Smooth muscle cell (in vitro differentiated cells): ENCODE results near the gene SCN8A. TPM values are rescaled to one million over a fixed set of nuclear protein-coding genes. Genes with fewer than 3 reads are reported as not detected.

ENCODE experiments used
- DNase-seq: peaks from one replicate; lab custom pipeline; 2025; ENCODE audit not compliant: unreplicated experiment; lab: John Stamatoyannopoulos, UW
- H2AFZ ChIP-seq: fragments of 200-600 bp; sonication (generic); 2 replicates; pipeline ENCODE4 v1.6.0; 2016; ENCODE audit warnings: antibody characterized with exemption, low read depth, mild to moderate bottlenecking
- H3F3A ChIP-seq: fragments of 200-600 bp; sonication (generic); 2 replicates; pipeline ENCODE4 v1.6.0; 2017; ENCODE audit warnings: antibody characterized with exemption, low read depth
- H3K27ac ChIP-seq: fragments of 200-600 bp; sonication (generic); 2 replicates; pipeline ENCODE4 v1.5.1; 2016; ENCODE audit warnings: low read depth, mild to moderate bottlenecking
- H3K27me3 ChIP-seq: fragments of 200-600 bp; sonication (generic); 2 replicates; pipeline ENCODE4 v1.6.1; 2016; ENCODE audit warnings: low read depth, mild to moderate bottlenecking
- H3K36me3 ChIP-seq: fragments of 200-600 bp; sonication (generic); 2 replicates; pipeline ENCODE4 v1.5.1; 2016; ENCODE audit warnings: low read depth
- H3K4me1 ChIP-seq: fragments of 200-600 bp; sonication (generic); 2 replicates; pipeline ENCODE4 v1.5.1; 2016; ENCODE audit warnings: low read depth
- H3K4me2 ChIP-seq: fragments of 200-600 bp; sonication (generic); 2 replicates; pipeline ENCODE4 v1.6.0; 2016; ENCODE audit warnings: mild to moderate bottlenecking
- H3K4me3 ChIP-seq: fragments of 200-600 bp; sonication (generic); 2 replicates; pipeline ENCODE4 v1.5.1; 2016; ENCODE audit warnings: mild to moderate bottlenecking
- H3K79me2 ChIP-seq: fragments of 200-600 bp; sonication (generic); 2 replicates; pipeline ENCODE4 v1.6.0; 2016; ENCODE audit warnings: low read depth, mild to moderate bottlenecking
- H3K9ac ChIP-seq: fragments of 200-600 bp; sonication (generic); 2 replicates; pipeline ENCODE4 v1.6.0; 2016; ENCODE audit warnings: low read depth
- H3K9me3 ChIP-seq: fragments of 200-600 bp; sonication (generic); replicated peaks from 2 replicates; pipeline ENCODE4 v1.5.1; 2016; ENCODE audit warnings: low read depth
- H4K20me1 ChIP-seq: fragments of 200-600 bp; sonication (generic); 2 replicates; pipeline ENCODE4 v1.6.0; 2016; ENCODE audit warnings: low read depth
- CTCF ChIP-seq: fragments of 200-600 bp; sonication (generic); IDR thresholded peaks from 2 replicates; pipeline ENCODE4 v1.5.1; 2017; ENCODE audit warnings: borderline replicate concordance, mild to moderate bottlenecking, antibody characterized with exemption; ENCODE audit not compliant: insufficient read depth, poor library complexity, severe bottlenecking
- WGBS: methylation state at CpG from one replicate; pipeline ENCODE4 v1.1.7; 2016; ENCODE audit warnings: low lambda C conversion rate; 5-methylcytosine and 5-hydroxymethylcytosine counted together
- polyA plus RNA-seq: library from polyadenylated mRNA; unstranded; fragments of >200 nt; fragmentation: Nextera tagmentation; extraction: Ambion mirVana; gene quantifications from 2 replicates; pipeline ENCODE4 v1.2.1, GENCODE V29; 2016
- total RNA-seq: library from RNA; depleted of rRNA; stranded (reverse); fragments of >200 nt; gene quantifications from 2 replicates; pipeline ENCODE4 v1.2.3, GENCODE V29; 2014

Gene SCN8A
- total and polyA plus RNA-seq, 2 experiments from 2014 or later = 0.38 to 4.5 TPM

GRCh38 chr12:51700887-51701286, 109.9 kb downstream of the SCN8A start:
- Histone ChIP-seq H3K4me1 (no peaks in the 10 kb centered on the region), H3K36me3 (no peaks in the 10 kb centered on the region), H3K27me3 (no peaks in the 10 kb centered on the region), H3K27ac (no peak overlapping the region), H4K20me1 (no peaks in the 10 kb centered on the region), H3K4me2 (no peak overlapping the region), H3K9me3 (no peaks in the 10 kb centered on the region), H3K9ac (no peak overlapping the region), H3F3A (no peaks in the 10 kb centered on the region), H3K79me2 (no peaks in the 10 kb centered on the region), H3K4me3 (no peak overlapping the region), H2AFZ (no peak overlapping the region)
- no peak for DNase-seq
- TF ChIP-seq CTCF = no peak

- no peak for TF ChIP-seq CTCF
- Histone ChIP-seq H3K27me3 (no peaks in the 10 kb centered on the region), H3K4me3 (no peak overlapping the region), H3K79me2 (no peaks in the 10 kb centered on the region), H4K20me1 (no peaks in the 10 kb centered on the region), H3F3A (no peaks in the 10 kb centered on the region), H3K27ac (no peak overlapping the region), H3K9ac (no peak overlapping the region), H3K4me2 (no peak overlapping the region), H3K4me1 (no peaks in the 10 kb centered on the region), H3K9me3 (no peaks in the 10 kb centered on the region), H2AFZ (no peak overlapping the region), H3K36me3 (no peaks in the 10 kb centered on the region)
- no peak for DNase-seq
- WGBS = 100% methylated on average over 1 of the region's 1 CpG
Observed at GRCh38 chr12:51702587-51702986, 111.6 kb downstream of the SCN8A start.

- 72% methylated on average over 1 of the region's 1 CpG for WGBS
- no peaks in the 10 kb centered on the region for H3K4me1 ChIP-seq
- H3K9ac ChIP-seq = no peak overlapping the region
- H3K9me3 ChIP-seq = no peaks in the 10 kb centered on the region
- no peak overlapping the region for H3K27ac ChIP-seq
- H3K79me2 ChIP-seq = no peaks in the 10 kb centered on the region
- H4K20me1 ChIP-seq = no peaks in the 10 kb centered on the region
- H3K4me2 ChIP-seq = no peak overlapping the region
- H3K36me3 ChIP-seq = no peaks in the 10 kb centered on the region
- TF ChIP-seq CTCF = no peak
- H3F3A ChIP-seq = no peaks in the 10 kb centered on the region
- H2AFZ ChIP-seq = no peak overlapping the region
- no peaks in the 10 kb centered on the region for H3K27me3 ChIP-seq
- no peak for DNase-seq
- no peak overlapping the region for H3K4me3 ChIP-seq
Observed at GRCh38 chr12:51705450-51705849, 114.4 kb downstream of the SCN8A start.

- Histone ChIP-seq H3K79me2 (no peaks in the 10 kb centered on the region), H3K4me1 (no peaks in the 10 kb centered on the region)
- TF ChIP-seq CTCF = no peak
Observed at GRCh38 chr12:51706206-51706605, 115.2 kb downstream of the SCN8A start.

More at GRCh38 chr12:51706206-51706605, 115.2 kb downstream of the SCN8A start:
- no peak for DNase-seq
- H4K20me1 ChIP-seq = no peaks in the 10 kb centered on the region
- H3K4me3 ChIP-seq = no peak overlapping the region
- H3K27me3 ChIP-seq = no peaks in the 10 kb centered on the region
- no peaks in the 10 kb centered on the region for H3K36me3 ChIP-seq
- H3K9ac ChIP-seq = no peak overlapping the region
- H3K9me3 ChIP-seq = no peaks in the 10 kb centered on the region
- H3F3A ChIP-seq = no peaks in the 10 kb centered on the region
- WGBS = 87% methylated on average over 3 of the region's 3 CpGs
- no peak overlapping the region for H3K4me2 ChIP-seq
- no peak overlapping the region for H3K27ac ChIP-seq
- H2AFZ ChIP-seq = no peak overlapping the region
